GM12878 (cell line): ENCODE measurements around the gene PIAS2. TPM values are rescaled to one million over a fixed set of nuclear protein-coding genes. Genes with fewer than 3 reads are reported as not detected.

Experiments used
- ATAC-seq: fragments of 200-7000 bp; cut with Tn5 transposase; 3 replicates; pipeline ENCODE4 v1.9.1; 2020; ENCODE audit warnings: mild to moderate bottlenecking, moderate library complexity
- BruUV-seq: library from RNA; stranded (reverse); fragments of 400-500 nt; replicated peaks from 2 replicates; lab custom pipeline; 2021; lab: Mats Ljungman, UMichigan
- CTCF ChIA-PET: fragments of 300-600 bp; sonication (Branson Sonifier 250); formaldehyde crosslinking; extraction: SDS; loops from one replicate; lab custom pipeline; 2021; ENCODE audit warnings: inconsistent platforms; lab: Yijun Ruan, JAX
- POLR2A ChIA-PET: fragments of 350-600 bp; formaldehyde crosslinking; extraction: SDS; loops from one replicate; lab custom pipeline; 2021; ENCODE audit warnings: inconsistent platforms; lab: Charles Lee
- RAD21 ChIA-PET: fragments of 300-600 bp; sonication (Branson Sonifier 250); formaldehyde crosslinking; loops from one replicate; lab custom pipeline; 2023; ENCODE audit warnings: antibody characterized with exemption; ENCODE audit not compliant: unreplicated experiment; lab: Charles Lee
- SMC1A ChIA-PET: fragments of 300-600 bp; sonication (Branson Sonifier 250); formaldehyde crosslinking; loops from one replicate; lab custom pipeline; 2023; ENCODE audit not compliant: unreplicated experiment, uncharacterized antibody; lab: Charles Lee
- DNase-seq: peaks from one replicate; pipeline ENCODE4 v3.0.0-alpha.2; 2011; ENCODE audit warnings: low read depth, low spot score
- FAIRE-seq: peaks from 3 replicates; lab custom pipeline; 2011; peaks lifted over from hg19 to GRCh38; lab: Jason Lieb, UNC
- H2AFZ ChIP-seq: 2 replicates; pipeline ENCODE4 v1.6.0; 2011; ENCODE audit warnings: low read depth, low read length, control low read depth; ENCODE audit not compliant: control insufficient read depth
- H3K27ac ChIP-seq: 2 replicates; pipeline ENCODE4 v1.5.1; 2011; ENCODE audit warnings: control low read depth; ENCODE audit not compliant: control insufficient read depth, insufficient read depth
- H3K27me3 ChIP-seq, 2 experiments: replicated peaks in 1 of 2; 2 replicates each; pipeline versions ENCODE4 v1.6.0 to v1.6.1; 2011; ENCODE audit warnings: low read length in 1 of 2; ENCODE audit not compliant: control insufficient read depth in 2 of 2, insufficient read depth in 2 of 2
- H3K36me3 ChIP-seq, 2 experiments: 2 replicates each; pipeline ENCODE4 v1.5.1; 2011; ENCODE audit warnings: low read length in 1 of 2; ENCODE audit not compliant: control insufficient read depth in 2 of 2, insufficient read depth in 2 of 2
- H3K4me1 ChIP-seq: 2 replicates; pipeline ENCODE4 v1.6.1; 2011; ENCODE audit warnings: mild to moderate bottlenecking, low read length, moderate library complexity, mixed read lengths; ENCODE audit not compliant: control insufficient read depth, insufficient read depth
- H3K4me2 ChIP-seq: 2 replicates; pipeline ENCODE4 v1.6.0; 2011; ENCODE audit warnings: control low read depth; ENCODE audit not compliant: control insufficient read depth, insufficient read depth
- H3K4me3 ChIP-seq: fragments of 200-600 bp; sonication (generic); 2 replicates; pipeline ENCODE4 v1.5.1; 2016
- H3K79me2 ChIP-seq: 2 replicates; pipeline ENCODE4 v1.6.0; 2011; ENCODE audit warnings: low read length; ENCODE audit not compliant: control insufficient read depth, insufficient read depth
- H3K9ac ChIP-seq: 2 replicates; pipeline ENCODE4 v1.8.0; 2011; ENCODE audit warnings: low read length, control low read depth, mixed read lengths; ENCODE audit not compliant: control insufficient read depth, insufficient read depth
- H3K9me3 ChIP-seq: replicated peaks from 3 replicates; pipeline ENCODE4 v1.5.1; 2011; ENCODE audit warnings: mild to moderate bottlenecking, low read length; ENCODE audit not compliant: control insufficient read depth, insufficient read depth
- H4K20me1 ChIP-seq: 2 replicates; pipeline ENCODE4 v1.6.0; 2011; ENCODE audit not compliant: control insufficient read depth, insufficient read depth
- CBX5 ChIP-seq: sonication (generic); IDR thresholded peaks from 2 replicates; pipeline ENCODE4 v1.6.1; 2016; ENCODE audit warnings: low read depth, moderate library complexity, mild to moderate bottlenecking, inconsistent platforms
- CHD2 ChIP-seq: IDR thresholded peaks from 2 replicates; pipeline ENCODE4 v1.6.1; 2011; ENCODE audit warnings: low read depth, low read length, improper control_type of control experiment, borderline replicate concordance
- CREM ChIP-seq: IDR thresholded peaks from 2 replicates; pipeline ENCODE4 v1.6.1; 2014; ENCODE audit warnings: antibody characterized with exemption, low read depth
- ESRRA ChIP-seq: IDR thresholded peaks from 2 replicates; pipeline ENCODE4 v1.6.1; 2012; ENCODE audit warnings: mild to moderate bottlenecking, low read length, improper control_type of control experiment
- FOXK2 ChIP-seq: fragments of 450-650 bp; IDR thresholded peaks from 2 replicates; pipeline ENCODE4 v1.6.1; 2017; ENCODE audit warnings: mild to moderate bottlenecking, moderate library complexity
- HCFC1 ChIP-seq: fragments of 150-350 bp; IDR thresholded peaks from 2 replicates; pipeline ENCODE4 v1.6.1; 2014; ENCODE audit warnings: low read length
- HDAC6 ChIP-seq: fragments of 200-600 bp; sonication (generic); IDR thresholded peaks from one replicate; pipeline ENCODE4 v1.8.0; 2017; ENCODE audit warnings: antibody characterized with exemption; ENCODE audit not compliant: unreplicated experiment
- IKZF2 ChIP-seq, 2 experiments: fragments of 450-650 bp; IDR thresholded peaks; 2 replicates each; pipeline ENCODE4 v1.6.1; 2017; ENCODE audit warnings: mild to moderate bottlenecking in 2 of 2, moderate library complexity in 2 of 2
- JUND ChIP-seq: IDR thresholded peaks from 2 replicates; pipeline ENCODE4 v1.6.1; 2012; ENCODE audit warnings: low read depth, mild to moderate bottlenecking, low read length, improper control_type of control experiment, moderate library complexity
- KAT2A ChIP-seq: conservative IDR thresholded peaks from 2 replicates; pipeline ENCODE4 v1.6.1; 2011; ENCODE audit warnings: low read depth, low read length; ENCODE audit not compliant: control insufficient read depth
- NBN ChIP-seq: fragments of 450-650 bp; IDR thresholded peaks from 2 replicates; pipeline ENCODE4 v1.6.1; 2016
- NFYB ChIP-seq: IDR thresholded peaks from 2 replicates; pipeline ENCODE4 v1.6.1; 2011; ENCODE audit warnings: low read depth, mild to moderate bottlenecking, low read length, improper control_type of control experiment, moderate library complexity; ENCODE audit not compliant: insufficient read depth
- PAX5 ChIP-seq: IDR thresholded peaks from 2 replicates; pipeline ENCODE4 v1.6.1; 2011; ENCODE audit warnings: low read depth, low read length, borderline replicate concordance
- PAX8 ChIP-seq: fragments of 450-650 bp; IDR thresholded peaks from 2 replicates; pipeline ENCODE4 v1.6.1; 2017; ENCODE audit warnings: mild to moderate bottlenecking, moderate library complexity
- SPI1 ChIP-seq: IDR thresholded peaks from 2 replicates; pipeline ENCODE4 v1.6.1; 2011; ENCODE audit warnings: low read depth, mild to moderate bottlenecking, low read length, moderate library complexity, borderline replicate concordance; ENCODE audit not compliant: insufficient read depth
- TBL1XR1 ChIP-seq: IDR thresholded peaks from 2 replicates; pipeline ENCODE4 v1.6.1; 2012; ENCODE audit warnings: low read depth, low read length, improper control_type of control experiment
- ZSCAN29 ChIP-seq: fragments of 450-650 bp; IDR thresholded peaks from 2 replicates; pipeline ENCODE4 v1.6.1; 2017; ENCODE audit warnings: mild to moderate bottlenecking, moderate library complexity
- WGBS: methylation state at CpG from one replicate; pipeline ENCODE4 v1.1.6; 2016; ENCODE audit warnings: low lambda C conversion rate; ENCODE audit not compliant: insufficient replicate concordance, insufficient coverage; ENCODE audit errors: missing lambda C conversion rate; 5-methylcytosine and 5-hydroxymethylcytosine counted together
- in situ Hi-C: fragments of 300-500 bp; cut with MboI; formaldehyde crosslinking; loops from 9 replicates; pipeline ENCODE4 v1.14.3; 2018; ENCODE audit warnings: mixed read lengths
- intact Hi-C: fragments of 100-400 bp; cut with micrococcal nuclease; formaldehyde crosslinking; loops from one replicate; pipeline ENCODE4 v1.14.2; 2022; ENCODE audit not compliant: unreplicated experiment
- polyA plus RNA-seq, 11 experiments: library from polyadenylated mRNA; depleted of rRNA in 4 of 11; unstranded in 6 of 11; stranded (reverse) in 5 of 11; fragments of >200 nt; fragmentation: Nextera tagmentation in 4 of 11; fragmentation: Illumina TruSeq in 1 of 11; extraction: Ambion mirVana in 4 of 11; extraction: Trizol in 1 of 11; gene quantifications; 1 replicate in 1 of 11; 2 replicates in 10 of 11; pipeline versions ENCODE4 v1.2.1 to v1.2.3, GENCODE V29; 2011 to 2016; ENCODE audit warnings: inconsistent platforms in 2 of 11, missing spikeins in 2 of 11, low read depth in 1 of 11
- total RNA-seq, 4 experiments: library from RNA; depleted of rRNA in 3 of 4; stranded (reverse); fragments of >200 nt in 3 of 4; fragmentation: Illumina TruSeq in 1 of 4; extraction: Trizol in 1 of 4; gene quantifications; 2 replicates each; pipeline versions ENCODE4 v1.2.1 to v1.2.3, GENCODE V29; 2013 to 2021
- TF ChIP-seq, protein P1 (sequence below): fragments of 450-650 bp; IDR thresholded peaks from 2 replicates; pipeline ENCODE4 v1.6.1; 2016; ENCODE audit warnings: mild to moderate bottlenecking
- TF ChIP-seq, protein P2 (sequence below): fragments of 450-650 bp; formaldehyde crosslinking; IDR thresholded peaks from 2 replicates; pipeline ENCODE4 v1.4.0; 2020; ENCODE audit warnings: mild to moderate bottlenecking, moderate library complexity

Gene PIAS2
- total and polyA plus RNA-seq, 10 of the 15 experiments (the other 5 are each of a cell fraction or from before 2014, with no cell fraction given) = 4.0 to 31.8 (median 22.4) TPM

DNA sequence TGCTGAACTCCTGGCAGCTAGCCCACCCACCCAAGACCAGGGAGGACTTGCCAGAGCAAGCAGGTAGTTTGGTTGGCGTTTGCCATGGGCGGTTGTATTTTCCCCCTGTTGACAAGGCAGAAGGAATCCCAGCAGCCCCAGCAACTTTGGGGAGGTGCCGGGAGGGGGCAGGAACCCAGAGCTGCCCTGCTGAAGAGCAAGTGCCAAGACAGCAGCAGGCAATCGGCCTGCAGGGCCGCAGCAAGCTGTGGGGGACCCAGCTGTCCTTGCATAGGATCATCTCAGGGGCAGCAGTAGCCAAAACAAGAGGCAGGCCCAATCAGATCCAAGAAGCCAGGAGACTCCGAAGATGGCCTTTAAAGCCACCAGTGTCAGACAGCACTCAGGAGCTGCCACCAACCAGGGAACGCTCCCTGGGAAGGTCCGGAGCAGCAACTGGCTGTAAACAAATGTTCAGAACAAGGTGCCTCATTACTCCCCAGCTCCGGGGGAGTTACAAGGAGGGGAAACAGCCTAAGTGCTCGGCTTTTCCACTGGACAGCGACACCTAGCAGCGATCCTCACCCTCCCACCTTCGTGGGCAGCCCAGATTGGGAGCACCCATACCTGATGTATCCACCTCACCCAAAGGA, 162.5 kb downstream of the PIAS2 start:
- Histone ChIP-seq H3K4me3 (no peak overlapping the region), H3K36me3 (no peaks in the 10 kb centered on the region), H3K27me3 (peaks cover 3 to 10% of the 10 kb centered on the region in 2 experiments; a peak in 3 of 4 replicates), H2AFZ (peak overlapping the region; percentile 76; the same call in 1 of the 2 replicates), H3K79me2 (no peaks in the 10 kb centered on the region), H3K4me2 (peak overlapping the region; percentile 5; the same call in 1 of the 2 replicates), H3K4me1 (peaks cover 8% of the 10 kb centered on the region), H3K27ac (no peak overlapping the region), H3K9ac (no peak overlapping the region), H3K9me3 (no peaks in the 10 kb centered on the region), H4K20me1 (no peaks in the 10 kb centered on the region)
- 72% methylated on average over 13 of the region's 13 CpGs for WGBS
- ChIA-PET CTCF (interaction anchor here (0.6 kb wide), 1 partner anchor 464 kb away, joined by 3 read pairs; no protein-coding TSS in a partner anchor), POLR2A (no interaction called here), RAD21 (no interaction called here), SMC1A (no interaction called here)
- no peak for TF ChIP-seq TBL1XR1
- no peak for TF ChIP-seq HCFC1
- no peak for TF ChIP-seq PAX8
- no peak for TF ChIP-seq NFYB
- TF ChIP-seq, protein P1, sequence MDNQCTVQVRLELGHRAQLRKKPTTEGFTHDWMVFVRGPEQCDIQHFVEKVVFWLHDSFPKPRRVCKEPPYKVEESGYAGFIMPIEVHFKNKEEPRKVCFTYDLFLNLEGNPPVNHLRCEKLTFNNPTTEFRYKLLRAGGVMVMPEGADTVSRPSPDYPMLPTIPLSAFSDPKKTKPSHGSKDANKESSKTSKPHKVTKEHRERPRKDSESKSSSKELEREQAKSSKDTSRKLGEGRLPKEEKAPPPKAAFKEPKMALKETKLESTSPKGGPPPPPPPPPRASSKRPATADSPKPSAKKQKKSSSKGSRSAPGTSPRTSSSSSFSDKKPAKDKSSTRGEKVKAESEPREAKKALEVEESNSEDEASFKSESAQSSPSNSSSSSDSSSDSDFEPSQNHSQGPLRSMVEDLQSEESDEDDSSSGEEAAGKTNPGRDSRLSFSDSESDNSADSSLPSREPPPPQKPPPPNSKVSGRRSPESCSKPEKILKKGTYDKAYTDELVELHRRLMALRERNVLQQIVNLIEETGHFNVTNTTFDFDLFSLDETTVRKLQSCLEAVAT = no peak
- TF ChIP-seq ZSCAN29 = no peak
- TF ChIP-seq IKZF2 (IDR thresholded peaks at IDR 0.05) = no peak
- no peak for TF ChIP-seq HDAC6
- TF ChIP-seq JUND = no peak
- no peak for TF ChIP-seq ESRRA
- TF ChIP-seq FOXK2 = no peak
- no peak for TF ChIP-seq CREM
- no peak for TF ChIP-seq CBX5
- TF ChIP-seq, protein P2, sequence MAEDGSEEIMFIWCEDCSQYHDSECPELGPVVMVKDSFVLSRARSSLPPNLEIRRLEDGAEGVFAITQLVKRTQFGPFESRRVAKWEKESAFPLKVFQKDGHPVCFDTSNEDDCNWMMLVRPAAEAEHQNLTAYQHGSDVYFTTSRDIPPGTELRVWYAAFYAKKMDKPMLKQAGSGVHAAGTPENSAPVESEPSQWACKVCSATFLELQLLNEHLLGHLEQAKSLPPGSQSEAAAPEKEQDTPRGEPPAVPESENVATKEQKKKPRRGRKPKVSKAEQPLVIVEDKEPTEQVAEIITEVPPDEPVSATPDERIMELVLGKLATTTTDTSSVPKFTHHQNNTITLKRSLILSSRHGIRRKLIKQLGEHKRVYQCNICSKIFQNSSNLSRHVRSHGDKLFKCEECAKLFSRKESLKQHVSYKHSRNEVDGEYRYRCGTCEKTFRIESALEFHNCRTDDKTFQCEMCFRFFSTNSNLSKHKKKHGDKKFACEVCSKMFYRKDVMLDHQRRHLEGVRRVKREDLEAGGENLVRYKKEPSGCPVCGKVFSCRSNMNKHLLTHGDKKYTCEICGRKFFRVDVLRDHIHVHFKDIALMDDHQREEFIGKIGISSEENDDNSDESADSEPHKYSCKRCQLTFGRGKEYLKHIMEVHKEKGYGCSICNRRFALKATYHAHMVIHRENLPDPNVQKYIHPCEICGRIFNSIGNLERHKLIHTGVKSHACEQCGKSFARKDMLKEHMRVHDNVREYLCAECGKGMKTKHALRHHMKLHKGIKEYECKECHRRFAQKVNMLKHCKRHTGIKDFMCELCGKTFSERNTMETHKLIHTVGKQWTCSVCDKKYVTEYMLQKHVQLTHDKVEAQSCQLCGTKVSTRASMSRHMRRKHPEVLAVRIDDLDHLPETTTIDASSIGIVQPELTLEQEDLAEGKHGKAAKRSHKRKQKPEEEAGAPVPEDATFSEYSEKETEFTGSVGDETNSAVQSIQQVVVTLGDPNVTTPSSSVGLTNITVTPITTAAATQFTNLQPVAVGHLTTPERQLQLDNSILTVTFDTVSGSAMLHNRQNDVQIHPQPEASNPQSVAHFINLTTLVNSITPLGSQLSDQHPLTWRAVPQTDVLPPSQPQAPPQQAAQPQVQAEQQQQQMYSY (CRISPR knock-in tag) = no peak
- TF ChIP-seq PAX5 = no peak
- TF ChIP-seq SPI1 = no peak
- TF ChIP-seq KAT2A = no peak
- no peak for TF ChIP-seq CHD2
- TF ChIP-seq NBN = no peak
- no peak; the same call in 2 of the 3 replicates for ATAC-seq
- no peak for DNase-seq
- in situ Hi-C loops = no loop called here
- intact Hi-C loops = no loop called here
- FAIRE-seq = no peak
- no TSS peak for BruUV-seq
